GM12878 (cell line): ENCODE data around the gene ZNF672. TPM values are rescaled to one million over a fixed set of nuclear protein-coding genes. Genes with fewer than 3 reads are reported as not detected.
A peak's percentile ranks its signal among the peaks of the same experiment; 100 is the strongest.

ENCODE experiments used
- ATAC-seq: fragments of 200-7000 bp; cut with Tn5 transposase; 3 replicates; pipeline ENCODE4 v1.9.1; 2020; ENCODE audit warnings: mild to moderate bottlenecking, moderate library complexity
- BruUV-seq: library from RNA; stranded (reverse); fragments of 400-500 nt; replicated peaks from 2 replicates; lab custom pipeline; 2021; lab: Mats Ljungman, UMichigan
- CTCF ChIA-PET: fragments of 300-600 bp; sonication (Branson Sonifier 250); formaldehyde crosslinking; extraction: SDS; loops from one replicate; lab custom pipeline; 2021; ENCODE audit warnings: inconsistent platforms; lab: Yijun Ruan, JAX
- POLR2A ChIA-PET: fragments of 350-600 bp; formaldehyde crosslinking; extraction: SDS; loops from one replicate; lab custom pipeline; 2021; ENCODE audit warnings: inconsistent platforms; lab: Charles Lee
- RAD21 ChIA-PET: fragments of 300-600 bp; sonication (Branson Sonifier 250); formaldehyde crosslinking; loops from one replicate; lab custom pipeline; 2023; ENCODE audit warnings: antibody characterized with exemption; ENCODE audit not compliant: unreplicated experiment; lab: Charles Lee
- SMC1A ChIA-PET: fragments of 300-600 bp; sonication (Branson Sonifier 250); formaldehyde crosslinking; loops from one replicate; lab custom pipeline; 2023; ENCODE audit not compliant: unreplicated experiment, uncharacterized antibody; lab: Charles Lee
- DNase-seq: peaks from one replicate; pipeline ENCODE4 v3.0.0-alpha.2; 2011; ENCODE audit warnings: low read depth, low spot score
- FAIRE-seq: peaks from 3 replicates; lab custom pipeline; 2011; peaks lifted over from hg19 to GRCh38; lab: Jason Lieb, UNC
- H2AFZ ChIP-seq: 2 replicates; pipeline ENCODE4 v1.6.0; 2011; ENCODE audit warnings: low read depth, low read length, control low read depth; ENCODE audit not compliant: control insufficient read depth
- H3K27ac ChIP-seq: 2 replicates; pipeline ENCODE4 v1.5.1; 2011; ENCODE audit warnings: control low read depth; ENCODE audit not compliant: control insufficient read depth, insufficient read depth
- H3K27me3 ChIP-seq, 2 experiments: replicated peaks in 1 of 2; 2 replicates each; pipeline versions ENCODE4 v1.6.0 to v1.6.1; 2011; ENCODE audit warnings: low read length in 1 of 2; ENCODE audit not compliant: control insufficient read depth in 2 of 2, insufficient read depth in 2 of 2
- H3K36me3 ChIP-seq, 2 experiments: 2 replicates each; pipeline ENCODE4 v1.5.1; 2011; ENCODE audit warnings: low read length in 1 of 2; ENCODE audit not compliant: control insufficient read depth in 2 of 2, insufficient read depth in 2 of 2
- H3K4me1 ChIP-seq: 2 replicates; pipeline ENCODE4 v1.6.1; 2011; ENCODE audit warnings: mild to moderate bottlenecking, low read length, moderate library complexity, mixed read lengths; ENCODE audit not compliant: control insufficient read depth, insufficient read depth
- H3K4me2 ChIP-seq: 2 replicates; pipeline ENCODE4 v1.6.0; 2011; ENCODE audit warnings: control low read depth; ENCODE audit not compliant: control insufficient read depth, insufficient read depth
- H3K4me3 ChIP-seq: fragments of 200-600 bp; sonication (generic); 2 replicates; pipeline ENCODE4 v1.5.1; 2016
- H3K79me2 ChIP-seq: 2 replicates; pipeline ENCODE4 v1.6.0; 2011; ENCODE audit warnings: low read length; ENCODE audit not compliant: control insufficient read depth, insufficient read depth
- H3K9ac ChIP-seq: 2 replicates; pipeline ENCODE4 v1.8.0; 2011; ENCODE audit warnings: low read length, control low read depth, mixed read lengths; ENCODE audit not compliant: control insufficient read depth, insufficient read depth
- H3K9me3 ChIP-seq: replicated peaks from 3 replicates; pipeline ENCODE4 v1.5.1; 2011; ENCODE audit warnings: mild to moderate bottlenecking, low read length; ENCODE audit not compliant: control insufficient read depth, insufficient read depth
- H4K20me1 ChIP-seq: 2 replicates; pipeline ENCODE4 v1.6.0; 2011; ENCODE audit not compliant: control insufficient read depth, insufficient read depth
- CEBPB ChIP-seq, 2 experiments: fragments of 150-350 bp in 1 of 2; IDR thresholded peaks; 2 replicates each; pipeline ENCODE4 v1.6.1; 2012 to 2014; ENCODE audit warnings: low read depth in 2 of 2, low read length in 2 of 2, borderline replicate concordance in 1 of 2, inconsistent platforms in 1 of 2
- CREM ChIP-seq: IDR thresholded peaks from 2 replicates; pipeline ENCODE4 v1.6.1; 2014; ENCODE audit warnings: antibody characterized with exemption, low read depth
- E2F8 ChIP-seq: fragments of 450-650 bp; IDR thresholded peaks from 2 replicates; pipeline ENCODE4 v1.6.1; 2018; ENCODE audit warnings: mild to moderate bottlenecking, low read depth, moderate library complexity; ENCODE audit not compliant: partially characterized antibody
- E4F1 ChIP-seq: fragments of 450-650 bp; IDR thresholded peaks from 2 replicates; pipeline ENCODE4 v1.6.1; 2018; ENCODE audit warnings: borderline replicate concordance, mild to moderate bottlenecking; ENCODE audit not compliant: partially characterized antibody
- GATAD2B ChIP-seq: fragments of 450-650 bp; conservative IDR thresholded peaks from 2 replicates; pipeline ENCODE4 v1.6.1; 2017; ENCODE audit warnings: low read depth, mild to moderate bottlenecking, moderate library complexity
- HCFC1 ChIP-seq: fragments of 150-350 bp; IDR thresholded peaks from 2 replicates; pipeline ENCODE4 v1.6.1; 2014; ENCODE audit warnings: low read length
- HSF1 ChIP-seq: fragments of 150-350 bp; IDR thresholded peaks from 2 replicates; pipeline ENCODE4 v1.6.1; 2014; ENCODE audit warnings: mild to moderate bottlenecking, low read depth, low read length
- IKZF1 ChIP-seq: fragments of 450-650 bp; conservative IDR thresholded peaks from 2 replicates; pipeline ENCODE4 v1.6.1; 2017; ENCODE audit warnings: antibody characterized with exemption, mild to moderate bottlenecking
- MYC ChIP-seq: IDR thresholded peaks from 2 replicates; pipeline ENCODE4 v1.6.1; 2011; ENCODE audit warnings: mild to moderate bottlenecking, low read length, moderate library complexity, inconsistent platforms; ENCODE audit not compliant: insufficient read depth, insufficient replicate concordance, insufficient read length, severe bottlenecking
- NFXL1 ChIP-seq: fragments of 450-650 bp; IDR thresholded peaks from 2 replicates; pipeline ENCODE4 v1.6.1; 2017; ENCODE audit warnings: antibody characterized with exemption, mild to moderate bottlenecking, borderline replicate concordance
- PAX5 ChIP-seq: IDR thresholded peaks from 2 replicates; pipeline ENCODE4 v1.6.1; 2011; ENCODE audit warnings: low read depth, low read length, borderline replicate concordance
- PBX3 ChIP-seq: IDR thresholded peaks from 2 replicates; pipeline ENCODE4 v1.6.1; 2011; ENCODE audit warnings: mild to moderate bottlenecking, low read depth, low read length, moderate library complexity; ENCODE audit not compliant: insufficient replicate concordance
- PML ChIP-seq: IDR thresholded peaks from 2 replicates; pipeline ENCODE4 v1.6.1; 2012; ENCODE audit warnings: low read length, inconsistent platforms
- SMARCA5 ChIP-seq: fragments of 450-650 bp; IDR thresholded peaks from 2 replicates; pipeline ENCODE4 v1.6.1; 2017; ENCODE audit warnings: mild to moderate bottlenecking
- SPI1 ChIP-seq: IDR thresholded peaks from 2 replicates; pipeline ENCODE4 v1.6.1; 2011; ENCODE audit warnings: low read depth, mild to moderate bottlenecking, low read length, moderate library complexity, borderline replicate concordance; ENCODE audit not compliant: insufficient read depth
- ZNF217 ChIP-seq: fragments of 450-650 bp; IDR thresholded peaks from 2 replicates; pipeline ENCODE4 v1.6.1; 2017; ENCODE audit warnings: antibody characterized with exemption, mild to moderate bottlenecking
- WGBS: methylation state at CpG from one replicate; pipeline ENCODE4 v1.1.6; 2016; ENCODE audit warnings: low lambda C conversion rate; ENCODE audit not compliant: insufficient replicate concordance, insufficient coverage; ENCODE audit errors: missing lambda C conversion rate; 5-methylcytosine and 5-hydroxymethylcytosine counted together
- in situ Hi-C: fragments of 300-500 bp; cut with MboI; formaldehyde crosslinking; loops from 9 replicates; pipeline ENCODE4 v1.14.3; 2018; ENCODE audit warnings: mixed read lengths
- intact Hi-C: fragments of 100-400 bp; cut with micrococcal nuclease; formaldehyde crosslinking; loops from one replicate; pipeline ENCODE4 v1.14.2; 2022; ENCODE audit not compliant: unreplicated experiment
- polyA plus RNA-seq, 11 experiments: library from polyadenylated mRNA; depleted of rRNA in 4 of 11; unstranded in 6 of 11; stranded (reverse) in 5 of 11; fragments of >200 nt; fragmentation: Nextera tagmentation in 4 of 11; fragmentation: Illumina TruSeq in 1 of 11; extraction: Ambion mirVana in 4 of 11; extraction: Trizol in 1 of 11; gene quantifications; 1 replicate in 1 of 11; 2 replicates in 10 of 11; pipeline versions ENCODE4 v1.2.1 to v1.2.3, GENCODE V29; 2011 to 2016; ENCODE audit warnings: inconsistent platforms in 2 of 11, missing spikeins in 2 of 11, low read depth in 1 of 11
- total RNA-seq, 4 experiments: library from RNA; depleted of rRNA in 3 of 4; stranded (reverse); fragments of >200 nt in 3 of 4; fragmentation: Illumina TruSeq in 1 of 4; extraction: Trizol in 1 of 4; gene quantifications; 2 replicates each; pipeline versions ENCODE4 v1.2.1 to v1.2.3, GENCODE V29; 2013 to 2021

Gene ZNF672
- total and polyA plus RNA-seq, 10 of the 15 experiments (the other 5 are each of a cell fraction or from before 2014, with no cell fraction given): 2.9 to 51.3 (median 39.8) TPM

- H3K79me2 ChIP-seq: peaks cover 22% of the 10 kb centered on the region
- intact Hi-C loops: no loop called here
- H2AFZ ChIP-seq: no peak overlapping the region
- H3K9ac ChIP-seq: no peak overlapping the region; the same call in 1 of the 2 replicates
- H3K27ac ChIP-seq: no peak overlapping the region
- WGBS: 100% methylated on average over 4 of the region's 4 CpGs
- H3K9me3 ChIP-seq: no peaks in the 10 kb centered on the region
- BruUV-seq: no TSS peak
- ChIA-PET CTCF (interaction anchor here (1.2 to 8.9 kb wide), 6 partner anchors 10 to 55 kb away, joined by 3 to 60 read pairs (median 18); partner anchors contain the start of gene ZNF672), POLR2A (interaction anchor here (3.1 to 3.5 kb wide), 4 partner anchors 14 to 33 kb away, joined by 22 to 47 read pairs (median 28); partner anchors contain the start of genes SH3BP5L and ZNF672), RAD21 (interaction anchor here (0.6 to 3.6 kb wide), 5 partner anchors 13 to 34 kb away, joined by 3 to 25 read pairs (median 4); partner anchors contain the start of genes SH3BP5L and ZNF672), SMC1A (interaction anchor here (2.3 to 4.3 kb wide), 2 partner anchors 13 to 34 kb away, joined by 9 to 24 read pairs; partner anchors contain the start of gene SH3BP5L)
- no peaks in the 10 kb centered on the region for H3K27me3 ChIP-seq
- ATAC-seq (no peak), FAIRE-seq (no peak), DNase-seq (no peak)
- H3K4me3 ChIP-seq: no peak overlapping the region
- H3K4me2 ChIP-seq: peak overlapping the region; percentile 74; the same call in 1 of the 2 replicates
- H3K36me3 ChIP-seq: peaks cover 0 to 4% of the 10 kb centered on the region in 2 experiments; a peak in 3 of 4 replicates
- in situ Hi-C loops: no loop called here
- peaks cover 11% of the 10 kb centered on the region for H3K4me1 ChIP-seq
- no peaks in the 10 kb centered on the region for H4K20me1 ChIP-seq
- TF ChIP-seq CREM: no peak
- no peak for TF ChIP-seq PAX5
- no peak for TF ChIP-seq PBX3
- TF ChIP-seq PML: no peak
- TF ChIP-seq HSF1: no peak
- no peak for TF ChIP-seq HCFC1
- TF ChIP-seq SMARCA5: no peak
- TF ChIP-seq E2F8: no peak
- no peak for TF ChIP-seq GATAD2B
- no peak for TF ChIP-seq IKZF1
- no peak for TF ChIP-seq SPI1
- TF ChIP-seq ZNF217: no peak
- TF ChIP-seq E4F1: no peak
- TF ChIP-seq CEBPB (IDR thresholded peaks at IDR 0.05; ENCODE audit: borderline replicate concordance in 1 of 2, low read depth in 2 of 2, low read length in 2 of 2): no peak
- no peak for TF ChIP-seq NFXL1
- TF ChIP-seq MYC: no peak
Observed at GRCh38 chr1:248860007-248860406, 22.0 kb downstream of the ZNF672 start.
